NCI-H526 treated with DMSO at 0.1 percent for 48 hours (cell line): Measurements from ENCODE around the gene SUV39H2.
"Not testable (repeated sequence)": the region's sequence is repeated elsewhere in the genome, so short reads cannot be mapped to it uniquely, and the experiment has no call there.

Experiments used
- DNase-seq: peaks from one replicate; lab custom pipeline; 2025; lab: John Stamatoyannopoulos, UW

SUV39H2 gene, protein sequence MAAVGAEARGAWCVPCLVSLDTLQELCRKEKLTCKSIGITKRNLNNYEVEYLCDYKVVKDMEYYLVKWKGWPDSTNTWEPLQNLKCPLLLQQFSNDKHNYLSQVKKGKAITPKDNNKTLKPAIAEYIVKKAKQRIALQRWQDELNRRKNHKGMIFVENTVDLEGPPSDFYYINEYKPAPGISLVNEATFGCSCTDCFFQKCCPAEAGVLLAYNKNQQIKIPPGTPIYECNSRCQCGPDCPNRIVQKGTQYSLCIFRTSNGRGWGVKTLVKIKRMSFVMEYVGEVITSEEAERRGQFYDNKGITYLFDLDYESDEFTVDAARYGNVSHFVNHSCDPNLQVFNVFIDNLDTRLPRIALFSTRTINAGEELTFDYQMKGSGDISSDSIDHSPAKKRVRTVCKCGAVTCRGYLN

GRCh38 chr10:14878266-14879123, at the start of gene SUV39H2:
Gene SUV39H2 (plus strand): TSS chr10:14878866. CDS start chr10:14878889, 23 bp downstream.
- DNase-seq = peak; percentile 75

- DNase-seq = no peak
Measured at GRCh38 chr10:14833106-14833505, 45.6 kb upstream of the SUV39H2 start.

- no peak for DNase-seq
Measured at GRCh38 chr10:14836208-14836607, 42.5 kb upstream of the SUV39H2 start.

DNA sequence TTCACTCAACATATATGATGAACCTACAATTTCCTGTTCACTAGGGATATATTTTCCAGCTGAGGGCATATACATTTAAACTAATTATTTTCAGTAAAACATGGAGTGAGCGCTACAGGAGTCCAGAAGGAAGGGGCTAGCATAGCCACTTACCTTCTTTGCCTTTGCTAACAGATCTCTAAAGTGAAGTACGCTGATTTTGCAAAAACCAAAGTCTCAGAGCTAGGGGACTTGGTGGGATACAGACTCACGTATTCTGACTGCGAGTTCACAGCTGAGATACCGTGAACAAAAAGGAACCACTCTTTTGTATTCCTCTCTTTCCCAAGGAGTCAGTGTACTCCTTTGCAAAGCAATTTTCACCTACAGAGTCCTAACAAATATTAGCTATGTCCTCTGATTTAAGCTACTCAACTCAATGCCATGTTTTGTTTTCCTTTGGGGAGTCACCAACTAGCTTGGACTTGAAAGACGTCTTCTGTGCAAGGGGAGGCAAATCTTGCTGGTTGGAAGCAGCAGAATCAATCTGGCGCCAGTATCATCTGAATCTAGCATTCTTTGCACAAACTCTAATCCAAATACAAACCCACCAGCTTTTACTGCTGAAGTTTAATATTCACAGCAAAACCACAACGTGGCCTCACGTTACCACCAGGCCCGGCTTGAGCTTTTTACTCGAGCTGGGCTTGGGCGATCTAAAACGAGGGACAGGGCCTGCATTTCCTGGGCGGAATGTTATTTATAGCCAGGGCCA, 41.5 kb upstream of the SUV39H2 start:
- peak; percentile 33 for DNase-seq

DNA sequence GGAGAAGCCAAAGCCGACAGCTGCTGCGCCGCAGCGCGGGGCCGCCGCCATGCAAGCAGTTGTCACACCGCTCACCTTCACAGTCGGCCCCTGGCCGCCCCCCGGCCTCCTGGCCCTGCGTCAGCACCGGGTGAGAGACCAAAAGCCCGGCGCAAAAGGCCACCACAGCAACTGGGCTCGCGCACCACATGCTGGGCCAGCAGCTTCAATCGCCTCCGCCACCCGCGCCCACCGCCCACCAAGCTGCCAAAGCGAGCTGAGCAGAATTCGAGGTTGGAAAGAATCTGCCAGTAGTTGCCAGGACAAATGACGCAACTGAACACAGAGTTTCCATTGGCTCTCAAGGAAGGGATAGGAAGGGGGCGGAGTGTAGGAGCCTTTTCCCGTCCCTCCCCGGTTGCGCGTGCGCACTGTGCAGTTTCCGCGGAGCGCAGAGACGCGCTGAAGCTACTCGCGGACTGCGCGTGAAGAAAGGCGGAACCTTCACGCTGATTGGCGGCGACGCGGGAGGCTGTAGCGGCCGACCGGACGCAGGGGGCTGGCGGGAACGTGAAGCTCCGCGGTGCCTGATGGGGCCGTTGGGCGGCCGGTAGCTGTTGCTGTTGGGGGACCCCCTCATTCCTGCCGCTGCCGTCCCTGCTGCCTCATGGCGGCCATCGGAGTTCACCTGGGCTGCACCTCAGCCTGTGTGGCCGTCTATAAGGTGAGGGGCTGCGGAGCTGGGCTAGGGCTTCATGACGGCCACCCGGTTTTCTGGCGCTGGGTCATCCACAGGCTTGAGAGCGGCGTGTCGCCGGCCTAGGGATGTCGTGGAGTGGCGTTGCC, 40.7 kb upstream of the SUV39H2 start, which contains the start of the genes CDNF, HSPA14 and MSANTD7:
CDNF (minus strand) TSS at position 281 of the 825 bp plus-strand sequence; CDS start at position 190, 91 bp downstream.
HSPA14 (plus strand) TSS at position 550 of the 825 bp plus-strand sequence; CDS start at position 647, 97 bp downstream.
MSANTD7 (plus strand) TSS at position 550 of the 825 bp plus-strand sequence. CDS start 3,979 bp downstream, outside the sequence.
- DNase-seq = peak; percentile 87

DNA sequence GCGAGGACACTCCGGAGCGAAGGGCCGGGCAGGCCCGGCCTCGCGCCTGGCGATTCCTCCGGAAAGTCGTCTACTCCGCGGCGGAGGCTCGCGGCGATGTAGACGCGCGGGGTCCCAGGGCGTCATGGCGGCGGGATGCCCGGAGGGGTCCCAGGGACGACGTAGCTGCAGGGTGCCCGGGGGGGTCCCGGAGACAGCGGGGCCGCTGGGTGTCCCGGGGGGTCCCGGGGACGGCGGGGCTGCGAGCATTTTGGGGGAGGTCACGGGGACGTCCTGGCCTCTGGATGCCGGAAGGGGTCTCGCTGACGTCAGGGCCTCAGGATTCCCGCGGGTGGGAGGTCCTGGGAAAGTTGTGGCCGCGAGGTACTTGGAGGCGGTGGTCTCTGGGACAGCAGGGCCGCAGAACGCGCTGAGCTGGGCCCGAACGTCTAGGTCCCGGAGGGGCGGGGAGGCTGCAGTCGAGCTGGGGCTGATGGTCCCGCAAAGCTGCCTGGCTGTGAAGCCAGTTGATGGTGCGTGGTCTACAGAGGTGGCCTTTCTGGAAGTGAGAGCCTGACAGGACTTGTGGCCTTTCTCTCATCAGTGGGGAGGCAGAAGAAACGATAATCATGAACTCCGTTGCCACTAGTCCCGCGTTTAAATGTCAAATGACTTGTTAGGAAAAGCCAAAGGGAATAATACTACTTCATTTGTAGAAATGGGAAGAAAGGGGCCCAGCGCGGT, 39.9 kb upstream of the SUV39H2 start:
- DNase-seq = no peak

GRCh38 chr10:14839305-14839695, 39.4 kb upstream of the SUV39H2 start:
- no peak for DNase-seq

- no peak for DNase-seq
Measured at GRCh38 chr10:14840178-14840577, 38.5 kb upstream of the SUV39H2 start.

- DNase-seq = no peak
Measured at GRCh38 chr10:14843327-14843988, 35.2 kb upstream of the SUV39H2 start.

GRCh38 chr10:14844948-14845347, 33.7 kb upstream of the SUV39H2 start:
- DNase-seq = no peak

DNA sequence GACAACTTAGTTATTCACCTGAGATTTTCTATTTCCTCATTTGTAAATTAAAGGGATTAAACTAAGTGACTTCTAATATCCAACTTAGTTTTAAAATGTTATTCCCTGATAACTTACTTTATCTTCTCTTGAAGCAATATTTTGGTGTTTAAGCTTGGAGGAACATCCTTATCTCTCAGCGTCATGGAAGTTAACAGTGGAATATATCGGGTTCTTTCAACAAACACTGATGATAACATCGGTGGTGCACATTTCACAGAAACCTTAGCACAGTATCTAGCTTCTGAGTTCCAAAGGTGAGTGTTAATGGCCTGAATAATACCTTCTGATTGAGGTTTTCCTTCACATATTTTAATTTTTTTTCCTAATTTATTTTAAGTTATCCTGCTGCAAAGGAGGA, 26.4 kb upstream of the SUV39H2 start:
- no peak for DNase-seq

GRCh38 chr10:14855453-14855852, 23.2 kb upstream of the SUV39H2 start:
- no peak for DNase-seq

DNA sequence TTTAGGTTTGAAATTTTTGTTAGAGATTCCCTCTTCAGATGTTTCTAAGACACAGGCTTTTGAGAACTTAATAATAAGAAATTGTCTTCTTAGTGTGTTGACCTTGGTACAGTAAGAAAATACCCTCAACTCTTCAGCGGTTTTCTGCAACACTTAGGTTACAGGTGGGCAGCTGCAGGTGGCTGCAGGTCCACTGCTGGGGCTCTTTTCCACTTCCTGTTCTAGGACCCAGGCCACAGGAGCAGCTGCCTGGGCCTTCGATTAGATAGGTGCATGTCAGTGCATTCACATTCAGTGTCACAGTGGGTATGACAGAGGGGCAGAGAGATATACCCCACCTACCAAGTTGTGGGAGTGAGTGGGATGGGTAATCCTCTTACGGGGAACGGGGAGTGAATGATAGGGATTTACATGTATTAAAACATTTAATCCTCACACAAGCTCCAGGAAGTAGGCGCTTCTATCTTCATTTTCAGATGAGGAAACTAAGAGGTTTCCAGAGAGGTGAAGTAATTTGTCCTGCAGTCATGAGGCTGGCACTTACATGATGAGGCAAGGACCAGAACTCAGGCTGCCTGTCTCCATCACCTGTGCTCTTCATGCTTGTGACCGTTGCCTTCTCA, 20.2 kb upstream of the SUV39H2 start:
- no peak for DNase-seq

GRCh38 chr10:14859043-14859442, 19.6 kb upstream of the SUV39H2 start:
- DNase-seq = no peak

DNA sequence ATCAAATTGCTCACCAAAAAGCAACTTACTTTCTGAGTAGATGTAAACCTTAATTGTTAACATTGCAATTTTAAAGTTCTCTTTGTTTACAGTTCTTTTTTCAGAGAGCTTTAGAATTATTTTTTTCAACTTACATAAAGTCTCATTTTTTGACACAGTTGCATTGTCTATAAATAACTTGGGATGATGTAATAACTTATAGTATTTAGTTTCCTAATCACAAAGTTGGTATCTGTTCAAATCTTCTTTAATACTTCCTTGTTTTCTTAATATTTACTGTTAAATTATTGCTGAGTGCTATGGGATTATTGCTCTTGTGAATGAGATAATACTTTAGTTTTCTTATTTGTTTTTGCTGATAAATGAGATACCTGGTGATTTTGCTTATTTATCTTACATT, 18.9 kb upstream of the SUV39H2 start:
- no peak for DNase-seq

DNA sequence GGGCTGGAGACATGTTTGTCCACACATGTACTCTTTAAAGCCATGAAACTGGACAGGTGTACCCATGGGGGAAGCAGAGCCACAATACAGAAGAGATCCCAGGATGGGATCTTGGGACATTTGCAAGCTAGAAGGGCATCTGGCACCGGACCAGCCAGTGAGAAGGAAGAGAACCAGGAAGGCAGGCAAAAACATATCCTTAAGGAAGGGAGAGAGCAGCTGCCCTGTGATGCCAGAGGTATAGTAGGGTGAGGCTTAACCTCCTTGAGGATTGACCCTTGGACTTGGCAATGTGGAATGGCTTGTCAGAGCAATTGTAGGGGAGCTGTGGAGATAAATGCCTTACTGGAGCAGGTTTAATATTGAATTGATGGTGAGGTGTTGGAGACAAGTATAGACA, 17.9 kb upstream of the SUV39H2 start:
- DNase-seq = no peak

DNA sequence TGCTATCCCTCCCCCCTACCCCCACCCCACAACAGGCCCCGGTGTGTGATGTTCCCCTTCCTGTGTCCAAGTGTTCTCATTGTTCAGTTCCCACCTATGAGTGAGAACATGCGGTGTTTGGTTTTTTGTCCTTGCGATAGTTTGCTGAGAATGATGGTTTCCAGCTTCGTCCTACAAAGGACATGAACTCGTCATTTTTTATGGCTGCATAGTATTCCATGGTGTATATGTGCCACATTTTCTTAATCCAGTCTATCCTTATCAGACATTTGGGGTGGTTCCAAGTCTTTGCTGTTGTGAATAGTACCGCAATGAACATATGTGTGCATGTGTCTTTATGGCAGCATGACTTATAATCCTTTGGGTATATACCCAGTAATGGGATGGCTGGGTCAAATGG, 14.2 kb upstream of the SUV39H2 start:
- not testable (repeated sequence) for DNase-seq

DNA sequence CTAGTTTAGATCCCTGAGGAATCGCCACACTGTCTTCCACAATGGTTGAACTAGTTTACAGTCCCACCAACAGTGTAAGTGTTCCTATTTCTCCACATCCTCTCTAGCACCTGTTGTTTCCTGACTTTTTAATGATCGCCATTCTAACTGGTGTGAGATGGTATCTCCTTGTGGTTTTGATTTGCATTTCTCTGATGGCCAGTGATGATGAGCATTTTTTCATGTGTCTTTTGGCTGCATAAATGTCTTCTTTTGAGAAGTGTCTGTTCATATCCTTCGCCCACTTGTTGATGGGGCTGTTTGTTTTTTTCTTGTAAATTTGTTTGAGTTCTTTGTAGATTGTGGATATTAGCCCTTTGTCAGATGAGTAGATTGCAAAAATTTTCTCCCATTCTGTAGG, 13.8 kb upstream of the SUV39H2 start:
- DNase-seq = not testable (repeated sequence)

- no peak for DNase-seq
Measured at GRCh38 chr10:14873090-14873760, 5.4 kb upstream of the SUV39H2 start.
